HG02885 (cell line): ENCODE measurements around the gene TRIM66.
A peak's percentile ranks its signal among the peaks of the same experiment; 100 is the strongest.

Experiments
- ATAC-seq: cut with Tn5 transposase; IDR thresholded peaks from one replicate; pipeline ENCODE4 v1.9.1; 2021; ENCODE audit warnings: mild to moderate bottlenecking; ENCODE audit not compliant: unreplicated experiment, poor library complexity

TRIM66 gene, protein sequence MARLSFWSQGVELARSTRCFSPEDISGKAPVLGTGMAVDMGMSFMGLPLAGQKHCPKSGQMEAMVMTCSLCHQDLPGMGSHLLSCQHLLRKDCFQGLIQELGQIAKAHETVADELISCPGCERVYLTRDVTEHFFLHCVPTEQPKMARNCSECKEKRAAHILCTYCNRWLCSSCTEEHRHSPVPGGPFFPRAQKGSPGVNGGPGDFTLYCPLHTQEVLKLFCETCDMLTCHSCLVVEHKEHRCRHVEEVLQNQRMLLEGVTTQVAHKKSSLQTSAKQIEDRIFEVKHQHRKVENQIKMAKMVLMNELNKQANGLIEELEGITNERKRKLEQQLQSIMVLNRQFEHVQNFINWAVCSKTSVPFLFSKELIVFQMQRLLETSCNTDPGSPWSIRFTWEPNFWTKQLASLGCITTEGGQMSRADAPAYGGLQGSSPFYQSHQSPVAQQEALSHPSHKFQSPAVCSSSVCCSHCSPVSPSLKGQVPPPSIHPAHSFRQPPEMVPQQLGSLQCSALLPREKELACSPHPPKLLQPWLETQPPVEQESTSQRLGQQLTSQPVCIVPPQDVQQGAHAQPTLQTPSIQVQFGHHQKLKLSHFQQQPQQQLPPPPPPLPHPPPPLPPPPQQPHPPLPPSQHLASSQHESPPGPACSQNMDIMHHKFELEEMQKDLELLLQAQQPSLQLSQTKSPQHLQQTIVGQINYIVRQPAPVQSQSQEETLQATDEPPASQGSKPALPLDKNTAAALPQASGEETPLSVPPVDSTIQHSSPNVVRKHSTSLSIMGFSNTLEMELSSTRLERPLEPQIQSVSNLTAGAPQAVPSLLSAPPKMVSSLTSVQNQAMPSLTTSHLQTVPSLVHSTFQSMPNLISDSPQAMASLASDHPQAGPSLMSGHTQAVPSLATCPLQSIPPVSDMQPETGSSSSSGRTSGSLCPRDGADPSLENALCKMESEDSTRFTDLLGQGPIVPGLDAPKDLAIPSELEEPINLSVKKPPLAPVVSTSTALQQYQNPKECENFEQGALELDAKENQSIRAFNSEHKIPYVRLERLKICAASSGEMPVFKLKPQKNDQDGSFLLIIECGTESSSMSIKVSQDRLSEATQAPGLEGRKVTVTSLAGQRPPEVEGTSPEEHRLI (N-terminal part only)

GRCh38 chr11:8682303-8683114 lies at the start of gene TRIM66, which contains the start of gene RPL27A:
Gene TRIM66 (minus strand): TSS chr11:8682665. CDS start chr11:8672274, 10,391 bp downstream.
Gene RPL27A (plus strand): TSS chr11:8682792. CDS start chr11:8682814, 22 bp downstream.
- peak; percentile 92 for ATAC-seq

DNA sequence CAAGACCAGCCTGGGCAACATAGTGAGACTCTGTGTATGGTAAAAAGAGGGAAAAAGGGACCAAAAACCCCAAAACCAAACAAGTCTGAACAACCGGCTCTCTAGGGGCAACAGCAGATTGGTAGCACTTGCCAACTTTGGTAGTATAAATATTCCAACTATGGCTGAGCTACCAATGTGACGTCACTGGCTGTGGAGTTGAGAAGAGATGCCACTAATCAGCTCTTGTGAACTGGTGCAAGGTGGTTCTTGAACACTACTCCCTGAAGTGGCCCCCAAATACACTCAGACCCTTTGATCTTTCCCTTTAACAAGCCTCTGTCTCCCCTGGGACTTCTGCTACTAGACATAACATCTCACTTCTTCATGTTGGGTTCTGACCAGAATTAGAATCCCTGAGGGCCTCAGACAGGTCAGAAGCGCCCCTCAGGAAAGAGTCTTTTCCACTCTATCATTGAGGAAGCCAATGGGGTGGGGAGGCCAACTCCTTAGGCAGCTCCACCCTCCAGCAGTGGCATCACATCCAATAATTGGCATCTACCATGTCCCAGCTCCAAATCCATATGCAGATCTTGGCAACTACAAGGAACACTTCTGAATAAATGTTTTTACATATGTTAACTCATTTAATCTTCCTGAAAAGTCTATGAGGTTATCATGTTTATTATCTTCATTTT lies 49.3 kb upstream of the TRIM66 start:
- ATAC-seq: no peak

GRCh38 chr11:8730697-8731020 lies 48.2 kb upstream of the TRIM66 start:
- no peak for ATAC-seq

- no peak for ATAC-seq
Observed at GRCh38 chr11:8729837-8730696, 47.6 kb upstream of the TRIM66 start.

- no peak for ATAC-seq
Observed at GRCh38 chr11:8729067-8729466, 46.6 kb upstream of the TRIM66 start.

DNA sequence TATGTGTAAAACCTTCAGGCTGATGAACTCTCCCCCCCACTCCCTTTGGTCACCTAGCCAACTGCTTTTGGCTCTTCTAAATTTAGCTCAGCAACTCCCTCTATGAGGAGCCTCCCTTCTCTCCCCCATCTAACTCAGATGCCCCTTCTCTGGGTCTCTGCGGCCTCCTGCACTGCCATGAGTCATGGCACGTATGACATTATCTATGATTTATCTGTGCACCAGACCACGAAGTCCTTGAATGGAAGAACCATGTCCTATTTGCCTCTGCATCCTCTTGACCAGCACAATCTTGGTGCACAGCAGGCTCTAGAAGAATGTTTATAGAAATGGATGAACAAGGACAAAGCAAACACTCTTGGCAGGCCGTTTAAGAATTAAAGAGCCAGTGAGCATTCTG lies 46.1 kb upstream of the TRIM66 start:
- ATAC-seq: no peak

DNA sequence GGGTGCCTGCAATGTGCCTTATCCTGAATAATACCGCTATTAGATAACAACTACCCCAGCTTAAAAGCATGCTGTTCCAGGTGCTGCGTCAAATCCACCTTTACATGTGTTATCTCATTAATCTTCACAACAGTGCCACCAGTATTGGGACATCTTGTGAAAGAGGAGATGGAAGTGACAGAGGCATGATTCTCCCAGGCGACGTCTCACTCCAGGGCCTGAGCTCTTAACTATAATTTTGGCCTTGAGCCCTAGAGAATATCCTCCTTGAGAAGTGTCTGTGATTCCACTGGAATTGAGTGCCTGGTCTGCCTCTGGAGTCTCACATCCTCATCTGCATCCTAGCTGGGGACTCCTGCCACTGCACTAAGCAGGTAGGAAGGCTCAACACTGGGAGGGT lies 43.9 kb upstream of the TRIM66 start:
- ATAC-seq: no peak

GRCh38 chr11:8724682-8725081 lies 42.2 kb upstream of the TRIM66 start:
- ATAC-seq: no peak

DNA sequence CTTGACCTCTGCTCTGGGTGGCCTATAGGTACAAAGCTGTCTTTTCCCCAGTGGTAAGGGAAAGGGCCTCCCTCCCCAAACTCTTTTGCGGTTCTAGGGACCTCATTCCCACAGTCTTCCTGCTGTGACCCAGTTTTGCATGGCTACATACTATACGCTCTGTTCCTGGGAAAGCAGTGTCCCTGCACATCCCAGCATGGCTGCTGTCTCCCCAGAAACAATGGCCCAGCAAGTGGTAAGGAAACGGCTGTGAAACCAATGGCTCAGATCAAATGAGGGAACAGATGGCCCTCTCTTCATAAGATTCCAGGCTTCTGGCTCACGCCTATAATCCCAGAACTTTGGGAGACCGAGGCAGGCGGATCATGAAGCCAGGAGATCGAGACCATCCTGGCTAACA lies 41.2 kb upstream of the TRIM66 start:
- ATAC-seq: no peak

DNA sequence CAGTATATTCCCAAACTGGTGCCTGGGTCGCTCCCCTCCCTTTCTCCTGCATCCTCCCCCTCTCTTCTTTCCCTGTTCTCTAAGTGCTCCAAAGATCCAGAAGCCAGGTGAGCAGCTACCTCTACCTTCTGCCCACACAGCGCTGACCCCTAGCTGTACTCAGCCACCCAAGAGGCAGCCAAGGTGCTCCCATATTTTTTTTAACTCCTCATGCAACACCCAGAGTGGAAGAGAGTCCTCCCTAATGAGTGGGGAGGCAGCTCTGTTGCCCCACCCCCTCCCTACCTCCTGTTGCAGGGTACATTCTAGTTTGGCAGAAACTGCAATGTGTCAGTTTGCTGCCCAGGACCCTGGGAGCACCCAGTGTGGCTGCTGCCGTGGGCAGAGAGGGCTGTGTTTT lies 40.3 kb upstream of the TRIM66 start:
- ATAC-seq: no peak

DNA sequence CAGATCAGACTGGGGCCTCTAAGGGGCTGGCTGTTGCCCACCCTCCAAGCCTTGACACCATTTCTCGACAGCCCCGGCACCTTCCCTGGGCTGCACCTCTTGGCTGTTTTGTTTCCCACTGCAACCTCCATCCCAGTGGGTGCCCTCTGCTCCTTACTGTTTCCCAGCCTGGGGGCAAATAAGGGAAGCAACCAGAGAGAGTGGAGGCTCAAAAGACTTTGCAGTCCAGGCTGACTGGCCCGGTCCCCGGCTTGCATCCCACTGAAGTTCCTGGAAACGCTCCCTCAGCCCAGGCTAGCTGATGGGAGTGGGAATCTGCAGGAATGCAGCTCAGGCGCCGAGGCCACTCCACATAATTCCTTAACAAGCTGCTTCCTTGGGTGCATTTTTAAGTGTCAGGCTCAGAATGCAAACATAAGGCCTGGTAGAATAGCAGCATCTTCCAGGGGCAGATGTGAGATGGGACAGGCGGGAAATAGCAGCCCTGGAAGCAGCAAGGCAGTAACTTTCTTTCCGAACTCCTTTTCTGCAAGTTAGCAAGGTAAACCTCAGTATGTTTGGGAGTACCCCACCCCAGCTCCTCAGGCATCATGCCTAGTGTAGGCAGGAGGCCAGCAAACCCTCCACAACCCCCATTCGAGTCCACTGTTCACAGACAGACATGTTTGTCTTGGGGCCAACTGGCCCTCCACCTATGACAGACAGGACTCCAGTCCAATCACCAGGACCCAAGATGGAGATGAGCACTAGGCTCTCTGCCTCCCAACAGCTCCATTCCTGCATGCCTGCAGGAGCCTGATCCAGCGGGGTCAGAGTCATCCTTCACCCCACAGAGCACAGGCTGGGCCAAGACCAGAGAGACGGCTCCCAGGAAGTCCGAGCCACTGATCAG lies 39.4 kb upstream of the TRIM66 start:
- no peak for ATAC-seq

- no peak for ATAC-seq
Observed at GRCh38 chr11:8720868-8721608, 38.6 kb upstream of the TRIM66 start.

DNA sequence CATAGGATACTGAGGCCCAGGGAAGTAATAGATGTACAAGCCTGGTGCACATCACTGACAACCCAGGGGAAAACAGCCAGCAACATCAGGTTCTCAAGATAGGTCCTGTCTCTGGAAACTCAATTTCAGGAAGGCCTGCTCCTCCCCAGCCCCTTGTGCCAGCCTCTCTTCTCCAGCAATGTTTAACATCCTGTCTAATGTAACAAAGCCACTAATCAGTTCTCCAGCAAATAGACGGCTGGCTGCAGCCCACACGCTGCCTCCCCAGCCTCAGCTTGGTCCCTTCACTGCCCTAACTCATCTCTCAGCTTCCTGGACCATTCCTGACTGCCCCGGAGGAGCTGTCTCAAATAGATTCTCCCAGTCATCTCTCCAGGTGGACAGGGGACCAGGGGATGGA lies 37.9 kb upstream of the TRIM66 start:
- no peak for ATAC-seq

GRCh38 chr11:8719721-8720120 lies 37.3 kb upstream of the TRIM66 start:
- no peak for ATAC-seq

GRCh38 chr11:8719211-8719649 lies 36.8 kb upstream of the TRIM66 start:
- no peak for ATAC-seq

DNA sequence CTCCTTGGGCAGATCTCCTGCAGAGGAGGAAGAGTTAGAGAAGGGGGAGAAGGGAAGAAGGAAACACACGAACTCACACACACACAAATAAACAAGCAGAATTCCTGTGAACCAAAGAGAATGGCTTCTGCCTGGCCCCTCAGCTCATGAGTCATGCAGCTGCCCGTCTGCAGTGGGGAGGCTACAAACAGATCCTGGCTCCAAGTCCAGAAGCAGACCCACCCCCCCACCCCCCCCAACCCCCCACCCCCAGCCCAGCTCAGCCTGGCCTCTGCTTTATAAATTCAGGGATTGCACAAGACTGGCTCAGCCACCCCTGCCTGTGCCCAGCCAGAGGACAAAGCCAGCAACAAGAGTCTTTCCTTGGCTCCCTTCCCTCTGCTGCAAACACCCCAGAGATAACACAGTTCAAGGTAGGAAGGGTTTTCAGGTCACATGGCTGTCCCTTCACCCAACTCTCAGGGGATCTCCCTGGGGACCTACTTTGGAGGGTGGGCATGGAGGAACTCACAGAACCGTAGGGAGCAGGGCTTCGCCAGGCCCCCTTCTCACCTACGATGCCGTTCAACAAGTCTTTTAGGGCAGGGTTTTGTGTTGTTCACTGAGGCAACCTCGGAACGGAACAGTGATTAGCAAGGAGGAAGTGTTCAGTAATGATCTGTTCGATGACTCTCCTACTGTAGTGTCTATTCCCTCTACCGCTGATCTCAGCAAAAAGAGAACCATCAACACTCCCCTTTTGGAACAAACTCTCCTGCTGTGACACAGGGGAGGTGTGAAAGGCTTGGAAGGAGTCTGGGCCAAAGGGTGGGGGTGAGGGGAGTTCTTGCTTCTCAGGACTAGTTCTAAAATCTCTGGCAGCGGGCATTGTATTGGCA lies 35.6 kb upstream of the TRIM66 start:
- ATAC-seq: no peak
